GM18508 (cell line): ENCODE results near the gene HBB.
"Not testable (repeated sequence)": the region's sequence is repeated elsewhere in the genome, so short reads cannot be mapped to it uniquely, and the experiment has no call there.

Experiments used
- ATAC-seq: cut with Tn5 transposase; IDR thresholded peaks from one replicate; pipeline ENCODE4 v1.9.1; 2021; ENCODE audit warnings: moderate number of reproducible peaks; ENCODE audit not compliant: insufficient read depth, unreplicated experiment

Gene HBB

GRCh38 chr11:5248498-5248897 is 21.6 kb upstream of the HBB start:
- ATAC-seq = not testable (repeated sequence)

- ATAC-seq = no peak
Observed at GRCh38 chr11:5247472-5248192, 20.8 kb upstream of the HBB start.

GRCh38 chr11:5246772-5247471 is 20.1 kb upstream of the HBB start:
- ATAC-seq = no peak

- ATAC-seq = no peak
Observed at GRCh38 chr11:5245155-5245554, 18.3 kb upstream of the HBB start.

GRCh38 chr11:5243816-5244180 is 16.9 kb upstream of the HBB start:
- ATAC-seq = no peak

GRCh38 chr11:5242933-5243815 is 16.3 kb upstream of the HBB start:
- no peak for ATAC-seq

- no peak for ATAC-seq
Observed at GRCh38 chr11:5242208-5242607, 15.3 kb upstream of the HBB start.

- ATAC-seq = no peak
Observed at GRCh38 chr11:5241458-5241857, 14.6 kb upstream of the HBB start.

- no peak for ATAC-seq
Observed at GRCh38 chr11:5240458-5240857, 13.6 kb upstream of the HBB start.

GRCh38 chr11:5240056-5240455 is 13.2 kb upstream of the HBB start:
- ATAC-seq = no peak

GRCh38 chr11:5239046-5239445 is 12.2 kb upstream of the HBB start:
- no peak for ATAC-seq

- no peak for ATAC-seq
Observed at GRCh38 chr11:5238486-5238885, 11.6 kb upstream of the HBB start.

- no peak for ATAC-seq
Observed at GRCh38 chr11:5237420-5237819, 10.5 kb upstream of the HBB start.

GRCh38 chr11:5235364-5236095 is 8.7 kb upstream of the HBB start:
- no peak for ATAC-seq

GRCh38 chr11:5234381-5234834 is 7.5 kb upstream of the HBB start, which contains the start of gene HBD:
TSS of gene HBD (minus strand) at chr11:5234483. CDS start at chr11:5234433, 50 bp downstream.
- peak; percentile 67 for ATAC-seq

GRCh38 chr11:5233307-5233706 is 6.4 kb upstream of the HBB start:
- ATAC-seq = no peak

GRCh38 chr11:5232821-5233220 is 6.0 kb upstream of the HBB start:
- no peak for ATAC-seq

- no peak for ATAC-seq
Observed at GRCh38 chr11:5232176-5232575, 5.3 kb upstream of the HBB start.

- no peak for ATAC-seq
Observed at GRCh38 chr11:5231111-5231510, 4.2 kb upstream of the HBB start.

- ATAC-seq = no peak
Observed at GRCh38 chr11:5230266-5230665, 3.4 kb upstream of the HBB start.
